Uterus (tissue), 4 donors: ENCODE results near the gene SMCO3. TPM values are rescaled to one million over a fixed set of nuclear protein-coding genes. Genes with fewer than 3 reads are reported as not detected.

Experiments
- DNase-seq, 2 donors: peaks; one replicate each; pipeline ENCODE4 v3.0.0-alpha.2; 2019 to 2020
- H3K27ac ChIP-seq, 2 donors: fragments of 200-600 bp; sonication (generic); 1 replicate in 1 of 2; 2 replicates in 1 of 2; pipeline ENCODE4 v1.5.1; 2016 to 2018
- H3K27me3 ChIP-seq, 2 donors: fragments of 200-600 bp; sonication (generic); one replicate each; pipeline ENCODE4 v1.5.1; 2018 to 2019; ENCODE audit warnings: control low read depth in 1 of 2
- H3K36me3 ChIP-seq, 2 donors: fragments of 200-600 bp; sonication (generic); one replicate each; pipeline ENCODE4 v1.5.1; 2019; ENCODE audit warnings: control low read depth in 1 of 2
- H3K4me1 ChIP-seq, 2 donors: fragments of 200-600 bp; sonication (generic); one replicate each; pipeline ENCODE4 v1.5.1; 2018 to 2019; ENCODE audit warnings: control low read depth in 1 of 2
- H3K4me3 ChIP-seq, 2 donors: fragments of 200-600 bp; sonication (generic); 1 replicate in 1 of 2; 2 replicates in 1 of 2; pipeline ENCODE4 v1.5.1; 2018 to 2019; ENCODE audit warnings: mild to moderate bottlenecking in 1 of 2
- H3K9me3 ChIP-seq, 2 donors: fragments of 200-600 bp; sonication (generic); one replicate each; pipeline ENCODE4 v1.5.1; 2019; ENCODE audit warnings: control low read depth in 1 of 2
- POLR2A ChIP-seq, 2 donors: fragments of 450-650 bp; IDR thresholded peaks; one replicate each; pipeline ENCODE4 v1.6.1; 2016; ENCODE audit warnings: antibody characterized with exemption in 2 of 2, mild to moderate bottlenecking in 1 of 2, moderate library complexity in 1 of 2
- intact Hi-C: fragments of 100-400 bp; cut with DNase I; formaldehyde crosslinking; loops from one replicate; pipeline ENCODE4 v1.15.1; 2023; ENCODE audit warnings: low total_unique reads
- total RNA-seq, 4 donors: library from RNA; depleted of rRNA in 3 of 4; stranded (reverse); fragments of >200 nt in 3 of 4; gene quantifications; one replicate each; pipeline versions ENCODE4 v1.1.0 to v1.2.4, GENCODE V29; 2014 to 2023
- TF ChIP-seq, protein P1 (sequence below), 4 experiments: fragments of 200-600 bp in 2 of 4; fragments of 450-650 bp in 2 of 4; sonication (generic) in 2 of 4; IDR thresholded peaks; one replicate each; pipeline ENCODE4 v1.5.1; 2016 to 2019; ENCODE audit warnings: antibody characterized with exemption in 4 of 4, mild to moderate bottlenecking in 2 of 4, moderate library complexity in 1 of 4
- donor health status: DM: yes; HTN: yes; CAD: no.

Gene SMCO3
- total RNA-seq, 4 donors from 2014 or later = 2.9 TPM; not detected in 3

DNA sequence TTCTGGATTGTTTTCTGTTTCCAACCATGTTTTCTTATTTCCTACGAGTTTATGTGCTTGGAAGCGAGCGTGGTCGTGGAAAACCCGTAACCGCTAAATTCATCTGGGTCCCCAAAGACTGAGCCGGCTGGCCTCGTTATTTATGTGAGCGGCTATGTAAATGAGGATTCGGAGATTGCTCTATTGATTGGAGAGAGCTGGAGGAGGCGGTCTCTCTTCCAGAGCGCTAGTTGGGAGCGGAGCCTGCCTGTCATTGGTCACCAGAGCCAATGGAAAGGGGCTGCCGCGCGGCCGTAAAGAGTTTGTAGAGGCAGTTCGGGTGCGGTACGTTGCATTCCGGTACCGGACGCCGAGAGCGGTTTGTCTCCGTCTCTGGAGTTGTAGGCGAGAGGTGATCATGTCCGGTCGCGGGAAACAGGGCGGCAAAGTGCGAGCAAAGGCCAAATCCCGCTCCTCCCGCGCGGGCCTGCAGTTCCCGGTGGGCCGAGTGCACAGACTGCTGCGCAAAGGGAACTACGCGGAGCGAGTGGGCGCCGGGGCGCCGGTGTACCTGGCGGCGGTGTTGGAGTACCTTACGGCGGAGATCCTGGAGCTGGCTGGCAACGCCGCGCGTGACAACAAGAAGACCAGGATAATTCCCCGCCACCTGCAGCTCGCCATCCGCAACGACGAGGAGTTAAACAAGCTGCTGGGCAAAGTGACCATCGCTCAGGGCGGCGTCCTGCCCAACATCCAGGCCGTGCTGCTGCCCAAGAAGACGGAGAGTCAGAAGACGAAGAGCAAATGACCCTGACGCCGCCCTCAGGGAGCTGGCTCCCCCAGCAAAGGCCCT is 39.7 kb downstream of the SMCO3 start:
- no peaks in the 10 kb centered on the region for H3K4me1 ChIP-seq
- no peaks in the 10 kb centered on the region for H3K9me3 ChIP-seq
- H3K27me3 ChIP-seq = no peaks in the 10 kb centered on the region
- TF ChIP-seq, protein P1, sequence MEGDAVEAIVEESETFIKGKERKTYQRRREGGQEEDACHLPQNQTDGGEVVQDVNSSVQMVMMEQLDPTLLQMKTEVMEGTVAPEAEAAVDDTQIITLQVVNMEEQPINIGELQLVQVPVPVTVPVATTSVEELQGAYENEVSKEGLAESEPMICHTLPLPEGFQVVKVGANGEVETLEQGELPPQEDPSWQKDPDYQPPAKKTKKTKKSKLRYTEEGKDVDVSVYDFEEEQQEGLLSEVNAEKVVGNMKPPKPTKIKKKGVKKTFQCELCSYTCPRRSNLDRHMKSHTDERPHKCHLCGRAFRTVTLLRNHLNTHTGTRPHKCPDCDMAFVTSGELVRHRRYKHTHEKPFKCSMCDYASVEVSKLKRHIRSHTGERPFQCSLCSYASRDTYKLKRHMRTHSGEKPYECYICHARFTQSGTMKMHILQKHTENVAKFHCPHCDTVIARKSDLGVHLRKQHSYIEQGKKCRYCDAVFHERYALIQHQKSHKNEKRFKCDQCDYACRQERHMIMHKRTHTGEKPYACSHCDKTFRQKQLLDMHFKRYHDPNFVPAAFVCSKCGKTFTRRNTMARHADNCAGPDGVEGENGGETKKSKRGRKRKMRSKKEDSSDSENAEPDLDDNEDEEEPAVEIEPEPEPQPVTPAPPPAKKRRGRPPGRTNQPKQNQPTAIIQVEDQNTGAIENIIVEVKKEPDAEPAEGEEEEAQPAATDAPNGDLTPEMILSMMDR (IDR thresholded peaks at IDR 0.05) = peak in 1 of 4 experiments; percentile 29
- peak; percentile 97 for TF ChIP-seq POLR2A (IDR thresholded peaks at IDR 0.05)
- peak overlapping the region; percentile 76 to 80 for H3K4me3 ChIP-seq
- peak overlapping the region; percentile 91 to 92 for H3K27ac ChIP-seq
- DNase-seq = peak; percentile 94 to 98
- intact Hi-C loops = no loop called here
- H3K36me3 ChIP-seq = no peaks in the 10 kb centered on the region

DNA sequence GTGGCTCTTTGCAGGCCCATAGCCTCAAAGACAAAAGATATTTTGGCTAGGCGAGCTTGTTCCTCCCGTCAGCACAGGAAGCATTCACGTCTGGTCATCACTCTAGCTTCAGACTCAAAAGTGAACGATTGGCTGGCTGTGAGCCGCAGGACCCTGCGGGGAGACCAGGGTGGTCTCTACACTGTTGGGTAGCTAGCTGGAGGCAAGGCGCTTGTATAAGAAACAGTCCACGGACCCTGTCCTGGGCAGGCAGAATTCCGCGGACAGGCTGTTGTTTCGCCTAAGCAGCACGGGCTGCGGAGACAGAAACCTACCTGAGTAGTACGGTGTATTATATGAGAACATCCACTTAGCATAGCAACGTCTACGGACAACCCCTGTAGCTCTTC is 40.3 kb downstream of the SMCO3 start:
- intact Hi-C loops = no loop called here
- TF ChIP-seq, protein P1 (IDR thresholded peaks at IDR 0.05) = no peak
- no peak for TF ChIP-seq POLR2A (IDR thresholded peaks at IDR 0.05)
- H3K4me3 ChIP-seq = peak overlapping the region; percentile 76 to 80
- H3K36me3 ChIP-seq = no peaks in the 10 kb centered on the region
- no peaks in the 10 kb centered on the region for H3K9me3 ChIP-seq
- no peaks in the 10 kb centered on the region for H3K4me1 ChIP-seq
- H3K27me3 ChIP-seq = no peaks in the 10 kb centered on the region
- peak in 1 of 2 donors; percentile 41 for DNase-seq
- peak overlapping the region; percentile 91 to 92 for H3K27ac ChIP-seq

DNA sequence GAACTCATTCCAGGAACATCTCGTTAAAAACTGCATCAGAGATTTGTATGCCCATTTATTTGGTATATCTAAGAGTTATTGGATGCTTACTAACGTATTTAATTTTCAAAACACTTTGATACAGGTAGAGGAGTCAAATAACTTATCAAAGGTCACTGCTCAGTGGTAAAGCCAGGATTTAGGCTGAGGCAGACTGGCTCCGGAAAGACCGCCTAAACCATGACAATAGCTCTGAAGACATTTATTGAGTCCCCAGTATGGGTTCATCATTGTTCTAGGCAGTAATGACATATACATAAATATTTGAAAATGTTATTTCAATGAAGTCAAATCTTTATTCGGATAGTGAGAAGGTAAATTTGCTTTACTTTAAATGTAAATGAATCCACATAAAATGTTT is 41.0 kb downstream of the SMCO3 start:
- no peak for DNase-seq
- TF ChIP-seq POLR2A (IDR thresholded peaks at IDR 0.05) = no peak
- TF ChIP-seq, protein P1 (IDR thresholded peaks at IDR 0.05) = no peak
- no peaks in the 10 kb centered on the region for H3K4me1 ChIP-seq
- H3K4me3 ChIP-seq = no peak overlapping the region
- no peaks in the 10 kb centered on the region for H3K36me3 ChIP-seq
- intact Hi-C loops = no loop called here
- H3K27ac ChIP-seq = no peak overlapping the region
- no peaks in the 10 kb centered on the region for H3K27me3 ChIP-seq
- no peaks in the 10 kb centered on the region for H3K9me3 ChIP-seq

DNA sequence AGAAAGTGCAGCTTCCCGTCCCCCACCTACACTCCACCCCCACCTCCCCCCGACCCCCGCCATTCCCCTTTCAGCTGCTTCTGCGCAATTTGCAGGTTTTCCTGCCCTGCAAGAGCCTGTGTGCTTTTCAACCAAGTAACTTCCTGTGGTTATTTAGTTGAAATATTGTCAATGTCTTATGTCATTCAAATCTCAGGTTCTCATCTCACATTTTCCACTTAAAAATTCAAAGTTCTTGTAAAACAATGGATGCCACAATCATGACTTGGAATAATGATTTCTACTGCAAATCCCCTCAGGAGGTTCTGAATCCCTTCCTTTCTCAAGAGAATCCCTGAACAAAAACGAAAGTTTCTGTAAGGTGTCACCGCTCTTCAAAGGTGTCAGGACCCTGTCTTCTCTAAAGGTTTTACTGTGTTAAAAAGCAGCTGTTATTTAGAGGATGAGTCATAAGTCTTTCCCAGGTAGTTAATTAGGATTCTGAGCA is 42.3 kb downstream of the SMCO3 start:
- Histone ChIP-seq H3K27ac (peak overlapping the region; percentile 94), H3K36me3 (no peaks in the 10 kb centered on the region), H3K27me3 (no peaks in the 10 kb centered on the region), H3K4me3 (peak overlapping the region; percentile 62 to 91), H3K9me3 (no peaks in the 10 kb centered on the region), H3K4me1 (no peaks in the 10 kb centered on the region)
- DNase-seq = no peak
- TF ChIP-seq, protein P1 (IDR thresholded peaks at IDR 0.05) = no peak
- no peak for TF ChIP-seq POLR2A (IDR thresholded peaks at IDR 0.05)
- intact Hi-C loops = no loop called here
